Measurements from ENCODE around the gene TRIM73. TPM values are rescaled to one million over a fixed set of nuclear protein-coding genes. Genes with fewer than 3 reads are reported as not detected.
"Not testable (repeated sequence)": the region's sequence is repeated elsewhere in the genome, so short reads cannot be mapped to it uniquely, and the experiment has no call there.

TRIM73 gene
- 0.90 and 1.0 TPM in 2 replicates for total RNA-seq

DNA sequence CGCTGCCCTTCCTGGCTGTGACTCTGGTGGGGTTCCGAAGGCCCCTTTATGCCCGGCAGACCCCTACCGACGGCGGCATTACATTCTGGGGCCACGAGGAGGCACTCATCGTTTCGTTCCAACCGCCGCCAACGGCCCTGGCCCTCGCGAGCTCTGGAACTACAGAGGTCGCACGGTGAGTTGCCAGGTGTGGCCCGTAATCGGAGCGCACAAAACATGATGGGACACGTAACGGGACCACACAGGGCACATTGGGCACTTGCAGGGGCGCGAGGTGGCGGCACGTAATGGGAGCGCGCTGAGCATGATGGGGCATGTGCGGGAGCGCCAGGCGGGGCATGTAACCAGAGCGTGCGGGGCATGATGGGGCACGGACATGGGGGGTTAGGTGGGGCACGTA, at the start of gene TRIM73:
TSS of gene TRIM73 (plus strand) at position 301 of the 400 bp plus-strand sequence. CDS start 3,305 bp downstream, outside the sequence.
- DNase-seq (ENCODE audit: low read depth in 2 of 2) = not testable (repeated sequence)

DNA sequence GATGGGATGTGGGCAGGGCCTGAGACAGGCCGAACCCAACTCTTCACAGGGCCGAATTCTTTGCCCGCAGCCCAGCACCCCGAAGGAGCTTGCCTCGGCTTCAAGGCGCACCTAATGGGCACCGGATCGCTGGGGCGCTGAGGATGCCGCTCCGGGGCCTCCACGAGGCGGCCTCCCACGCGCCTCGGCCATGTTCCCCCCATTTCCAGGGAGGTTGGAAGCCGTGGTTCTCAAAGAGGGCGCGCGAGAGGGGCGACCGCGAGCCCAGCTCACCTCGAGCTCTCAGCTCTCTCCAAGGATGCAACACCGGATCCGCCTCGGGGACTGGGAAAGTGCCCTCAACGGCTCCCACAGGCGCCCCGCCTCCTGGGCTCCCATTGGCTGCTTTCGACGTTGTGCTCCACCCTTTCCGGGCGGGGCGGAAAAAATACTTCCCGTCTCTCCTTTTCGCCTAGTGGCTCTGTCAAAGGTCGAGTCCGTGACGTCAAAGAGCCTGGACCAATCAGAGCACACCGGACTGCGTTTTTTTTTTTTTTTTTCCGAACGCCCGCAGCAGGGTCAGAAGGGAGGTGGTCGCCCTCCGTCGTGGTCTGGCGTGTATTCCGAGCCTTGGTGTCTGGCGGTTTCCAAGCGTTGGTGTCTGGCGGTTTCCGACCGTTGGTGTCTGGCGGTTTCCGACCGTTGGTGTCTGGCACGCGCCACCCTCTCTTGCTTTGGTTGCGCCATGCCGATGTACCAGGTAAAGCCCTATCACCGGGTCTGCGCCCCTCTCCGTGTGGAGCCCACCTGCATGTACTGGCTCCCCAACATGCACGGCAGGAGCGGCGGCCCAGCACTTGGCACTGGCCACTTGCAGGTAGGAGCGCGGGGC, 36.5 kb upstream of the TRIM73 start:
- DNase-seq (ENCODE audit: low read depth in 2 of 2) = not testable (repeated sequence)

DNA sequence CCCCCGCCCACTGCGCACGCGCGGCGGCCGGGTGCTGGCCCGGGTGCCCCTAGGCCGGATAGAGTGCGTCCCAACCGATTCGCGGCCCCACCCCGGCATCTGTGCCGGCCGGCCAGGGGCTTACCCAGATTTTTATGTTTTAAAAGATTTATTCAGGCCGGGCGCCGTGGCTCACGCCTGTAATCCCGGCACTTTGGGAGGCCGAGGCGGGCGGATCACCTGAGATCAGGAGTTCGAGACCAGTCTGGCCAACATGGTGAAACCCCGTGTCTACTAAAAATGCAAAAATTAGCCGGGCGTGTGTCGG, 35.9 kb upstream of the TRIM73 start:
- not testable (repeated sequence) for DNase-seq (ENCODE audit: low read depth in 2 of 2)

DNA sequence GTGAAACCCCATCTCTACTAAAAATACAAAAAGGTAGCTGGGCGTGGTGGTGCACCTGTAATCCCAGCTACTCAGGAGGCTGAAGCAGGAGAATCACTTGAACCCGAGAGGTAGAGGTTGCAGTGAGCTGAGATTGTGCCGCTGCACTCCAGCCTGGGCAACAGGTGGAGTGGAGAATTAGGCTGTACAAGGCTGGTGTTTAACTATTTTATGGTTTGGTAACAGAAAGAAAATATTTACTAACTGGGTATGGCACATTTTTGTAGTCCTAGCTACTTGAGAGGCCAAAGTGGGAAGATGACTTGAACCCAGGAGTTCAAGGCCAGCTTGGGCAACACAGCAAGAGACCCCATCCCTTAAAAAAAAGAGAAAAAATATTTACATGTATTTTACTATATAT, 31.4 kb upstream of the TRIM73 start:
- DNase-seq (ENCODE audit: low read depth in 2 of 2) = not testable (repeated sequence)

DNA sequence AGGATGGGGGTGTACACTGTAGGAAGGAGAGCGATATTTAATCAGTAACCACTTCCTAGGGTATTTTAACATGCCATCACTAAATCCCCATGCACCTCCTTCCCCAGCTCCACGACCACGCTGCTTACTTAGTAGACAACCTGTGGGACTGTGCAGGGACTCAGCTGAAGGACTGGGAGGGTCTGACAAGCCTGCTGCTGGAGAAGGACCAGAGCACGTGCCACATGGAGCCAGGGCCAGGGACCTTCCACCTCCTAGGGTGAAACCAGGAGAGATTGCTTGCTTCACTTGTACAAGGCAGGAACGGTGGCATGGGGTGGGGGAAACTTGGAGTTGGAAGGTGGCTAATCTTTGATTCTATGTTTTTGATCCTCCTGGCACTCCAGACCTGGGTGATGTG, 28.8 kb upstream of the TRIM73 start:
- DNase-seq (ENCODE audit: low read depth in 2 of 2) = not testable (repeated sequence)

DNA sequence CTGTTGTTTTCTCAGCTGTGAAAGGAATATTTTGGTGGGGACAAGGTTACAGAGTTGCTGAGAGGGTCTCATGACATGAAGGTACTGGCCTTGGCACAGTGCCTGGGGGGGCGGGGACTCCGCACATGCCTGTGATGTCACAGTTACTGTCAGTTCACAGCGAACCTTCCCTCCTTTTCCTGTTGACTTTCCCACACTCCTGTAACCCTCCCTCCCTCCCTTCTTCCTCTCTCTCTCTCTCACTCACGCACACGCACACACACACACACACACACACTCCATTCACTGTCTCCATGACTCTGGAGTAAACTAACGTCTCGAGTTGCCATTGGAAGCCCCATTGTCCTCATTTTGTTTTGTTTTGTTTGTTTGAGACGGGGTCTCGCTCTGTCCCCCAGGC, 28.1 kb upstream of the TRIM73 start:
- not testable (repeated sequence) for DNase-seq (ENCODE audit: low read depth in 2 of 2)

DNA sequence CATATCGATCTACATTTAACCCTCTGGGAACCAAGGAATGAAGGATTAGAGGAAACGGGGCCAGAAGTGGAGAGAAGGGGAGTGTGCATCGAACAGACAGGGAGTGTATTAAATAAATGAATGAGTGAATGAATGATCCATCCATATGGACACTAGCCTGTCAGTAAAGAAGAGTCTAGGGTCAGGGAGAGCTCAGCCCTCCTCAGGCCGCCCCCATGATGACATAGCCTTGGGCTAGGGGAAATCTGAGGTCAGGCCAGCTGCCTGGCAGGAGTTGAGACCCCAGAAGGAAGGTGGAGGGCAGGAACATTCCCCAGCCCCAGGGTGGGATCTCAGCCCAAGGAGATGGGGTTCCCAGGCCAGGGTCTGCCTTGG, 21.3 kb upstream of the TRIM73 start:
- DNase-seq (ENCODE audit: low read depth in 2 of 2) = not testable (repeated sequence)

DNA sequence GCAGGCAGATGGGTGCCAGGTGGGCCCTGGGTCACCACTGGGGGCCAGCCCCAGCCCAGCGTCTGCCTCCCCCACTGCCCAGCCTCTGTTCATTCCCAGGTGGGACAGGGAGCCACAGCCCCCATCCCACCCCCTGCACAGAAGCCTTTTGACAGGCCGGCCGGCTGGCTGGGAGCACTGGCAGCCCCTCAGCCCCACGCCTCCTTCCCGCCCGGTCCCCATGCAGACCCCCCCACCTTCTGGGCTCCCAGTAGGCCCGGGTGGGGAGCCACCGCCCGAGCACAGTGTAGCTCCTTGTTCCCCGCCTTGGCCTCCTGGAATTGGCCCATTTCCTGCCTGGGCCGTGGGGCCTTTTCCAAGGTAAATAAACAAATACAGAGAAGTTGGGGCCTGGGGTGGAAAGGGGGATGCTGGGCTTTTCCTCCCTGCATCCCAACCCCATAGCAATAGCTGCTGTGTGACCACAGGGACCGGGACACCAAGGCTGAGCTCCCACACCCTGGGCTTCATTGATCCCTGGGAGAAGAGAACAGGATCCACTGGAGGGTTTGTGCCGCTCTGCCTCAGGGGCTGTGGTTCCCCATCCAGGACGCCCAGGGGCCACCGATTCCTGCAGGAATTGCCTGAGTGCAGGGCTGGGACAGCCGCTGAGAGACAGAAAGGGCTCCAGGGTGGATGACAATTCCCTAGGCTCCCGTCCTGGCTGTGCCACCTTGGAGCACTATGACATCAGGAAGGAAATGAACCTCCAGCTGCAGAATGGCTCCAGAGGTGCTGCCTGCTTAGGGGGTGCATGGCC, 20.7 kb upstream of the TRIM73 start:
- not testable (repeated sequence) for DNase-seq (ENCODE audit: low read depth in 2 of 2)

DNA sequence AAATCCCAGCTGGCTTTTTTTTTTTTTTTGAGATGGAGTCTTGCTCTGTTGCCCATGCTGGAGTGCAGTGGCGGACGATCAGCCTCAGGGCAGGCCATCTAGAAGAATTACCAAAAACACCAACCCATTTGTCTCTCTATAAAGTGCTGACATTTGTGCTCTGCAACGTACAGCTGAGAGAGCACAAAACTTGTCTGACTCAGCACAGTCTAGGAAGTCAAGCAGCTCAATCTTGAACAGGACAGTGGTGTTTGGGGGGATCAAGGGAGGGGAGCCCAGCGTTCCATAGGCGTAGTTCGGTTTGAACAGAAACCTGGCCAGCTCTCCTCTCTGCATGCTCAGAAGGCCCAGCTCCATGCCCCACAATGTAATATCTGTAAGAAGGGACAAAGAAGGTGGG, 2.2 kb upstream of the TRIM73 start:
- not testable (repeated sequence) for DNase-seq (ENCODE audit: low read depth in 2 of 2)

DNA sequence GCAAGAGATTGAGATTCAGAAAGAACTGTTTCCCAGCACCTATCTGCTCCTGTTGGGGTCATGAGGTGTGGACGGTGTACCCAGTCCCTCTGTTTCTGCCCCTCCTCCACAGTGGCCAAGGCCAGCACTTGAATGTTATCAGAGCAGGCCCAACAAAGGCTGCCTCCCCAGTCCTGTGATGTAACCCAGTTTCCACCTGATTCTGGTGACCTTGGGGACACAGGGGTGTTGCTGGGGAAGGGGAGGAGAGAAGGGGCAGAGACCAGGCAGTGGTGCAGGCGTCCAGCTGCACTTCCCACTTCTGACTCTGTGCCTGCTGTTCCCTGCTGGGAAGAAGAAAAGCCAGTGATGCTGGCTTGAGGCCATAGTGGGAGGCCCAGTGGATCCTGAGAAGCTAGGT, 2.4 kb downstream of the TRIM73 start:
- not testable (repeated sequence) for DNase-seq (ENCODE audit: low read depth in 2 of 2)

DNA sequence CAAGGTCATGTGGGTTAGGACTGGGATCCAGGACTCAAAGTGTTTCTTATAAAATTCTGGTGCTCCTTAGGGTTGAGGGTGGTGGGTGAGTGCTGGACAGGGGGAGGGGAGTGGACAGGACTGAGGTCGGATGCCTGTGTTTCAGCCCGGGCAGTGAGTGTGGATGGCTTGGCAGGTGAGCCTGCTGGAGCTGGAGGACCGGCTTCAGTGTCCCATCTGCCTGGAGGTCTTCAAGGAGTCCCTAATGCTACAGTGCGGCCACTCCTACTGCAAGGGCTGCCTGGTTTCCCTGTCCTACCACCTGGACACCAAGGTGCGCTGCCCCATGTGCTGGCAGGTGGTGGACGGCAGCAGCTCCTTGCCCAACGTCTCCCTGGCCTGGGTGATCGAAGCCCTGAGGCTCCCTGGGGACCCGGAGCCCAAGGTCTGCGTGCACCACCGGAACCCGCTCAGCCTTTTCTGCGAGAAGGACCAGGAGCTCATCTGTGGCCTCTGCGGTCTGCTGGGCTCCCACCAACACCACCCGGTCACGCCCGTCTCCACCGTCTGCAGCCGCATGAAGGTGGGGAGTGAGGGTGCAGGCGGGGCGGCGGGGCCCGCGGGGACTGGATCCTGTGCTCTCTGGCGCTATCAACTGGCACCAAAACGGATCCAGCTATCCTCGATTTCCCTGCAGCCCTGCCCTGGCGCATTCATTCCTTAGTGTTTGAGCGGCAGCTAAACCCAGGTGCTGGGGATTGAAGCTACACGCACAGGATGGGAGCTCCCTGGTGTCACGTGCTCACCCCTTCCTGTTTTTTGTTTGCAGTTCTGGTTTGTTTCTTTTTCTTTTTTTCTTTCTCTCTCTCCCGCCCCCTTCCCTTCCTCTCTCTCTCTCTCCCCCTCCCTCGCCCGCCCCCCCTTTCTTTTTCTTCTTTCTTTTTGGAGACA, 3.6 kb downstream of the TRIM73 start:
- not testable (repeated sequence) for DNase-seq (ENCODE audit: low read depth in 2 of 2)

DNA sequence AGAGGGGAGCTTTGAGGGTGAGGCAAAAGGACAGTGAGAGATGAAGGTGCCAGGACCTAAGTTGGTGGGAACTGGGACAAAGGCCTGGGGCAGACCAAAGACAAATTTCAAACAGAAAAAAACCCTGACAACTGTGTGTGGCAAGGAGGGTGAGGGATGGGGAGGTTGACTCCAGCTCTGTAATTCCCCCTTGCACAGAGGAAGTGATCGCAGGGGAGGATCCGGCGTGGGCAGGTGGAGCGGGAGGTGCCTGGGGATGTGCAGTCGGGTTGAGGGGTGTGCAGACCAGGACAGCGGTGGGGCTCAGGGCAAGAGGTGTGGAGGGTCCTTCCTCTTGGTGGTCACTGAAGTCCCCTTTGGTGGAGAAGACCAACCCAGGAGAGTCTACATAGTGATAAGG, 5.1 kb downstream of the TRIM73 start:
- DNase-seq (ENCODE audit: low read depth in 2 of 2) = not testable (repeated sequence)

DNA sequence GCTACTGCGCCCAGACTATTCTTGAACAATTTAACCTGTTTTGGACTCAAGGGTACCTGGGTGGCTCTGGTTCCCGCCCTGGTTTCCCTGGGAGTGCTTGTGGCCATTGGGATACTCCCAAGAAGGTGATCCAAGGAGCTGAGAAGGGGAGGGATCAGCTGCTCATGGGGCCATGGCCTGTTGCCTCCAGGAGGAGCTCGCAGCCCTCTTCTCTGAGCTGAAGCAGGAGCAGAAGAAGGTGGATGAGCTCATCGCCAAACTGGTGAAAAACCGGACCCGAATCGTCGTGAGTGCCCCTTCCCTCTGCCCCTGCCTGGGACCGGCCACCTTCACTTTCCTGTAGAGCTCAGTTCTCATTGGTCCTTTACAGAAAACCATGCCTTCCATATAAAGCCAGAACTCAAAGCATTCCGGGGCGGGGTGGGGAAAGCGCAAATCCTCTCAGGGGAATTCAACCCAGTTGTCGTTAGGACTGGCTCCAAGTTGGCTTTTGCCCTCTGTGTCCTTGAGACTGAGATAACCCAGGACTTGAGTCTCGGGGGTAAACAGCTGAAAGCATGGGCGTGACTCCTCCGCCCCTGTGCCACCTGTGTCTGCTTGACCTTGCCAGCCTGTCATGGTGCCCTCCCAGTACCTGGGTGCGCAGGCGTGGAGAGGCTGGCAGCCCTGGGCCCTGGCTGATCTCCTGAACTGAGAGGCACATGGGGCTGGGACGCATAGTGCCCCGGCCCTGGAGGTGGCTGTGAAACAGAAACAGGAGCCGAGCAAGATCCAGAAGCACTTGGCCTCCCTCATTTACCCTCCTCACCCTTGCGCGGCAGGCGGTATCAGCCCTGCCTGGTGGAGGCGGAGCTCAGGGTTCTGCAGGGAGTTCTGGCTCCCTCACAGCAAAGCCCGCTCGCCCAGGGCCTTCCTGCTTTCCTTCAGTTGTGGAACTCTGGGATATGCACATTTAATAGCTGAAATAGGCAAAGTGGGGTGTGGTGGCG, 8.3 kb downstream of the TRIM73 start:
- not testable (repeated sequence) for DNase-seq (ENCODE audit: low read depth in 2 of 2)

DNA sequence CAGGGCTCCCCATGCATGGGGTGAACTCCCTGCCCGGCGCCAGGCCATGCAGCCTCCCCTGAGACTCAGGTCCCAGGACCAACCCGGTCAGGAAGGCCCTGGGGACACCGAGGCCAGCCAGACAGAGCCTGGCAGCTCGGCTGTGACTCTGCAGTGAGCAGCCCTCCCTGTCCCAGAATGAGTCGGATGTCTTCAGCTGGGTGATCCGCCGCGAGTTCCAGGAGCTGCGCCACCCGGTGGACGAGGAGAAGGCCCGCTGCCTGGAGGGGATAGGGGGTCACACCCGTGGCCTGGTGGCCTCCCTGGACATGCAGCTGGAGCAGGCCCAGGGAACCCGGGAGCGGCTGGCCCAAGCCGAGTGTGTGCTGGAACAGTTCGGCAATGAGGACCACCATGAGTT, 9.2 kb downstream of the TRIM73 start:
- DNase-seq (ENCODE audit: low read depth in 2 of 2) = not testable (repeated sequence)

DNA sequence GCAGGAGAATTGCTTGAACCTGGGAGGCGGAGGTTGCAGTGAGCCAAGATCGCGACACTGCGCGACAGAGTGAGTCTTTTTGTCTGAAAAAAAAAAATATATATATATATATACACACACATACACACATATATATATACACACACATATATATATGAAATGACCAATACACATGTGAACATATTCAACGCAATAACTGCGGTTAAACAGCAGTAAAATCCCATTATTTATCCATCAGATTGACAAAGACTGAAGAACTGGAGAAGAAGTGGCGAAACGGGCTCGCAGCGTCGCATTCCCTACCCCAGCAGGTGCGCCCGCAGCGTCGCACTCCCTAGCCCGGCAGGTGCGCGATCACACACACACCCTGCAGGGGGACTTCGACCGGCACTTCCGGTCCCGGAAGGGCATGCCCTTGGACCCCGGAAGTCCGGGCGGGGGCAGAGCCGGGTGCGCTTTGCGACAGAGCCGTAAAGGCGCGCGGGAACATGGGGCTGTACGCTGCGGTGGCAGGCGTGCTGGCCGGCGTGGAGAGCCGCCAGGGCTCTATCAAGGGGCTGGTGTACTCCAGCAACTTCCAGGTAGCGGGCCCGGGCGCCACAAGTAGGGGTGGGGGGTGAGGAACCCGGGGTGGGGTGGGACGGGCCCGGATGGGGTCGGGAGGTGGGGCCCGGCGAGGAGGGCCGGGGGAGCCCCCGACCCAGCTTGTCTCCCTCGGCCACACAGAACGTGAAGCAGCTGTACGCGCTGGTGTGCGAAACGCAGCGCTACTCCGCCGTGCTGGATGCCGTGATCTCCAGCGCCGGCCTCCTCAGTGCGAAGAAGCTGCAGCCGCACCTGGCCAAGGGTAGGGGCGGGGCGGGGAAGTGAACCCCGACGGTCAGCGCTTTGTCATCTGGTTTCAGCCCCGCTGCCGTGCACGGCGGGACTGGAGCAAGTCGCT, 14.7 kb downstream of the TRIM73 start:
- DNase-seq (ENCODE audit: low read depth in 2 of 2) = not testable (repeated sequence)

DNA sequence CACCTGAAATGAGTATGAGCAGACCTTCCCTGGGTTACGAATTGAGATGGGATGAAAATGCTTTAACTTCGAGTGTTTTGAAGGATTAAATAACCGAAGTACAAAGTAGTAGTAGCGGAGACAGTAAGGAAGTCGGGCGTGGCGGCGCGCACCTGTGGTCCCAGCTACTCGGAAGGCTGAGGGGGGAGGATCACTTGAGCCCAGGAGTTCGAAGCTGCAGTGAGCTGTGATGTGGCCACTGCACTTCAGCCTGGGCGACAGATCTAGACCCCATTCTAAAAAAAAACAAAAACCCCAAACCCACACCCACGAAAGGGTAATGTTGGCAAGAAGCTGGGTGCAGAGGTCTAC, 15.4 kb downstream of the TRIM73 start:
- DNase-seq (ENCODE audit: low read depth in 2 of 2) = not testable (repeated sequence)

DNA sequence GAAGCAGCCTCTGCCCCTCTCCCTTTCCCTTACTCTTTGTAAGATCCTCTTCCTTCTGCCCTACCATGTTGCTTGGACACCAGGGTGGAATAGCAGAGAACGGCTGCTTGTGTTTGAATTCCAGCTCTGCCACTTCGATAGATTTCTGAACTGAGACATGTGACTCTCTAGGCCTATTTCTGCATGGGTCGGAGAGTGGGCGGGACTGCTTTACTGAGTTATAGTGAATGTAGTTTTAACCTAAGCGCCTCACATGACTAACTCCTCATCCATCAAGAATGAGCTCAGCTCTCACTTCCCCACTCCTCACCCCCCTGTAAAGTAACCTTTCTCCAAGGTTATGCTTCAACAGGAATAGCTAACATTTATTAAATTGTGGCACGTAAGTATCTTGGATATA, 18.8 kb downstream of the TRIM73 start:
- DNase-seq (ENCODE audit: low read depth in 2 of 2) = not testable (repeated sequence)

DNA sequence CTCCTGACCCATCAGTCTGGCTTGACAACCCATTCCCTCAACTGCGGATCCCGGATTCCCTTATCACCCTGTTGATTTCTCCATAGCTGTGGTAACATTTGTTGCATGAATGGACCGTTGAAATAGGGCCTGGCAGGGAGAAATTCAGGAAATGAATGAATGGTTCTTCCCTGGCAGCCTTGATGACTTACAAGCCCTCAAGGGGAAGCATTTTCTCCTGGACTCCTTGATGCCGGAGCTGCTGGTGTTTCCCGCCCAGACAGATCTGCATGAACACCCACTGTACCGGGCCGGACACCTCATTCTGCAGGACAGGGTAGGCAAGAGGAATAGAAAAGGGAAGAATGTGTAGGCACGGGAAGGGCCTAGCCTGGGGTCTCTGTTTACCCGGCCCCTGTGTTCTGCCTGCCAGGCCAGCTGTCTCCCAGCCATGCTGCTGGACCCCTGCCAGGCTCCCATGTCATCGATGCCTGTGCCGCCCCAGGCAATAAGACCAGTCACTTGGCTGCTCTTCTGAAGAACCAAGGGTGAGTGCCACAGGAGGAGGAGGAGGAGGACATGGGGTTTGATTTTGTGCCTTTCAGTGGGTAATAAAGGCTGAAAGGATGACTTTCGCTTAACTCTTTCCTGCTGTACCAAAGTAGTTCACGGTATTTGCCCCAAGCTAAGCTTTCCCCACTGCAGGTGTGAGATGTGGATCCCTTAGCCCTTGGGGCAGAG, 19.4 kb downstream of the TRIM73 start:
- not testable (repeated sequence) for DNase-seq (ENCODE audit: low read depth in 2 of 2)

DNA sequence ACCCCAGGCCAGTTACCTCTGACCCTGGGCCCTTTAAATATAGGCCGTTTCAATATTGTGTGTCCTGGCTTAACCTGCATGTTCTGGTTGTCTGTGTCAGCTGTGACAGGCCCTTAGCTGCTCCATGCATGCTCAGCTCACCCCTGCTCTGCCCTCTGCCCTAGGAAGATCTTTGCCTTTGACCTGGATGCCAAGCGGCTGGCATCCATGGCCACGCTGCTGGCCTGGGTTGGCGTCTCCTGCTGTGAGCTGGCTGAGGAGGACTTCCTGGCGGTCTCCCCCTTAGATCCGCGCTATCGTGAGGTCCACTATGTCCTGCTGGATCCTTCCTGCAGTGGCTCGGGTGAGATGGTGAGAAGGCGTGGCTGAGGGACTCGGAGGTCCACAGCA, 20.0 kb downstream of the TRIM73 start:
- DNase-seq (ENCODE audit: low read depth in 2 of 2) = not testable (repeated sequence)
